GM23338 (cell line): ENCODE results near the gene ARHGAP30.

ENCODE experiments used
- CREB1 ChIP-seq: fragments of 250-450 bp; sonication (Bioruptor Pico); IDR thresholded peaks from 2 replicates; pipeline ENCODE4 v1.5.0; 2020; ENCODE audit warnings: low read depth, mild to moderate bottlenecking, moderate library complexity
- EZH2 ChIP-seq: fragments of 200-600 bp; sonication (generic); IDR thresholded peaks from one replicate; pipeline ENCODE4 v1.8.0; 2017; ENCODE audit warnings: antibody characterized with exemption, mild to moderate bottlenecking, low read depth; ENCODE audit not compliant: unreplicated experiment
- EZH2phosphoT487 ChIP-seq: fragments of 200-600 bp; sonication (generic); IDR thresholded peaks from one replicate; pipeline ENCODE4 v1.8.1; 2018; ENCODE audit warnings: antibody characterized with exemption; ENCODE audit not compliant: unreplicated experiment
- JUNB ChIP-seq: IDR thresholded peaks from one replicate; pipeline ENCODE4 v1.6.1; 2016; ENCODE audit warnings: antibody characterized with exemption; ENCODE audit not compliant: unreplicated experiment
- POLR2AphosphoS5 ChIP-seq: IDR thresholded peaks from 2 replicates; pipeline ENCODE4 v1.6.1; 2016; ENCODE audit warnings: antibody characterized with exemption, low read depth
- TF ChIP-seq, protein P1 (sequence below), 2 experiments: fragments of 200-600 bp in 1 of 2; sonication (generic) in 1 of 2; conservative IDR thresholded peaks; 2 replicates each; pipeline versions ENCODE4 v1.5.1 to v1.6.1; 2016 to 2017; ENCODE audit warnings: antibody characterized with exemption in 2 of 2, low read depth in 2 of 2, mild to moderate bottlenecking in 2 of 2, moderate library complexity in 1 of 2
- TF ChIP-seq, protein P2 (sequence below): IDR thresholded peaks from one replicate; pipeline ENCODE4 v1.6.1; 2018; ENCODE audit warnings: antibody characterized with exemption; ENCODE audit not compliant: unreplicated experiment

DNA sequence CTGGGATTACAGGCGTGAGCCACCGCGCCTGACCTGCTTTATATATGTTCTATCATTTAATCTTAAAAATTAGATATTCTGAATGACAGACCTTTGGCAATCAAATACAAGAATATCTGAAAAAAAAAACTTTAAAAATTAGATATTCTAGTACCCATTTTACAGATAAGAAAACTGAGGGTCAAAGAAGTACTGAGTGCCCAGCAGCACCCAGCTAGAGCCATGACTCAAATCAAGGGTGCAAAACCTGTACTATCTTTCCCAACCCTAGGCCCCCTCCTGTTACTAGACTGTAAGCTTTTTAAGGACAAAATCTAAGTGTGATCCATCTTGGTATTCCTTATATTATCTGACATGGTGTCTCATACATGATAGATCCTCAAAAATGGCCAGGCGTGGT lies 8.3 kb downstream of the ARHGAP30 start:
- TF ChIP-seq, protein P1, sequence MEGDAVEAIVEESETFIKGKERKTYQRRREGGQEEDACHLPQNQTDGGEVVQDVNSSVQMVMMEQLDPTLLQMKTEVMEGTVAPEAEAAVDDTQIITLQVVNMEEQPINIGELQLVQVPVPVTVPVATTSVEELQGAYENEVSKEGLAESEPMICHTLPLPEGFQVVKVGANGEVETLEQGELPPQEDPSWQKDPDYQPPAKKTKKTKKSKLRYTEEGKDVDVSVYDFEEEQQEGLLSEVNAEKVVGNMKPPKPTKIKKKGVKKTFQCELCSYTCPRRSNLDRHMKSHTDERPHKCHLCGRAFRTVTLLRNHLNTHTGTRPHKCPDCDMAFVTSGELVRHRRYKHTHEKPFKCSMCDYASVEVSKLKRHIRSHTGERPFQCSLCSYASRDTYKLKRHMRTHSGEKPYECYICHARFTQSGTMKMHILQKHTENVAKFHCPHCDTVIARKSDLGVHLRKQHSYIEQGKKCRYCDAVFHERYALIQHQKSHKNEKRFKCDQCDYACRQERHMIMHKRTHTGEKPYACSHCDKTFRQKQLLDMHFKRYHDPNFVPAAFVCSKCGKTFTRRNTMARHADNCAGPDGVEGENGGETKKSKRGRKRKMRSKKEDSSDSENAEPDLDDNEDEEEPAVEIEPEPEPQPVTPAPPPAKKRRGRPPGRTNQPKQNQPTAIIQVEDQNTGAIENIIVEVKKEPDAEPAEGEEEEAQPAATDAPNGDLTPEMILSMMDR (conservative IDR thresholded peaks at IDR 0.05; ENCODE audit: low read depth in 2 of 2), result no peak
- no peak for TF ChIP-seq EZH2
- no peak for TF ChIP-seq POLR2AphosphoS5
- TF ChIP-seq CREB1 (CRISPR knock-in tag), result no peak
- no peak for TF ChIP-seq JUNB
- TF ChIP-seq, protein P2, sequence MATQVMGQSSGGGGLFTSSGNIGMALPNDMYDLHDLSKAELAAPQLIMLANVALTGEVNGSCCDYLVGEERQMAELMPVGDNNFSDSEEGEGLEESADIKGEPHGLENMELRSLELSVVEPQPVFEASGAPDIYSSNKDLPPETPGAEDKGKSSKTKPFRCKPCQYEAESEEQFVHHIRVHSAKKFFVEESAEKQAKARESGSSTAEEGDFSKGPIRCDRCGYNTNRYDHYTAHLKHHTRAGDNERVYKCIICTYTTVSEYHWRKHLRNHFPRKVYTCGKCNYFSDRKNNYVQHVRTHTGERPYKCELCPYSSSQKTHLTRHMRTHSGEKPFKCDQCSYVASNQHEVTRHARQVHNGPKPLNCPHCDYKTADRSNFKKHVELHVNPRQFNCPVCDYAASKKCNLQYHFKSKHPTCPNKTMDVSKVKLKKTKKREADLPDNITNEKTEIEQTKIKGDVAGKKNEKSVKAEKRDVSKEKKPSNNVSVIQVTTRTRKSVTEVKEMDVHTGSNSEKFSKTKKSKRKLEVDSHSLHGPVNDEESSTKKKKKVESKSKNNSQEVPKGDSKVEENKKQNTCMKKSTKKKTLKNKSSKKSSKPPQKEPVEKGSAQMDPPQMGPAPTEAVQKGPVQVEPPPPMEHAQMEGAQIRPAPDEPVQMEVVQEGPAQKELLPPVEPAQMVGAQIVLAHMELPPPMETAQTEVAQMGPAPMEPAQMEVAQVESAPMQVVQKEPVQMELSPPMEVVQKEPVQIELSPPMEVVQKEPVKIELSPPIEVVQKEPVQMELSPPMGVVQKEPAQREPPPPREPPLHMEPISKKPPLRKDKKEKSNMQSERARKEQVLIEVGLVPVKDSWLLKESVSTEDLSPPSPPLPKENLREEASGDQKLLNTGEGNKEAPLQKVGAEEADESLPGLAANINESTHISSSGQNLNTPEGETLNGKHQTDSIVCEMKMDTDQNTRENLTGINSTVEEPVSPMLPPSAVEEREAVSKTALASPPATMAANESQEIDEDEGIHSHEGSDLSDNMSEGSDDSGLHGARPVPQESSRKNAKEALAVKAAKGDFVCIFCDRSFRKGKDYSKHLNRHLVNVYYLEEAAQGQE, result no peak
- TF ChIP-seq EZH2phosphoT487, result no peak
